ENCODE results near the gene TNF. TPM values are rescaled to one million over a fixed set of nuclear protein-coding genes. Genes with fewer than 3 reads are reported as not detected.

Gene TNF
- total RNA-seq, 1 experiment from 2014 or later = 0.64 TPM

DNA sequence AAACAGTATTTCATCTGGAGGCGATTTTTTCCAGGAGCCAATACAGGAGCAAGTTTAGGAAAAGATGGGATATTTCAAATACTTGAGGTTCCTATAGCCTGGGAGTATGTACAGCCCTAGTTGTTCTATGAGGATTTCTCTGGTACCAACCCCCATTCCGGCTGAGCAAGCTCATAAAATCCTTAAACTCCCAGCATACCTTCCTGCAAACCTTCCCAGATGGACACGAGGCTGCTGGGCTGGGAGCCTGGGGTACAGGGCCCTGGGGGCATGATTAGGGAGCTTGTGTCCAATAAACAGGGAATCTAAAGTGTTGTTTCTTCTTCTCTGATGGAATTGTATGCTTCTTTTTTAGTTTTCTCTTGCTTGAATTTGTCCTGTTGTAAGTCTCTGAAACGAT, 46.6 kb downstream of the TNF start:
- Histone ChIP-seq H3K4me3 (ENCODE audit: low read depth in 2 of 2, low read length in 2 of 2) (peak overlapping the region; percentile 83 to 84), H3K27me3 (ENCODE audit: control insufficient read depth, insufficient read depth, low read length) (no peaks in the 10 kb centered on the region), H3K36me3 (ENCODE audit: control insufficient read depth, insufficient read depth, low read length) (peaks cover 33% of the 10 kb centered on the region), H3K9me3 (ENCODE audit: control insufficient read depth, insufficient read depth, low read depth, low read length) (no peaks in the 10 kb centered on the region), H3K27ac (ENCODE audit: low read length) (peak overlapping the region; percentile 100), H3K4me1 (ENCODE audit: control insufficient read depth, insufficient read depth, low read length) (peaks cover 12% of the 10 kb centered on the region)
- ATAC-seq = no peak
- BruUV-seq (replicated peaks) = no TSS peak
- TF ChIP-seq SIN3A (IDR thresholded peaks at IDR 0.05; ENCODE audit: borderline replicate concordance, insufficient read depth, low read depth, low read length) = no peak
- TF ChIP-seq, protein P1, sequence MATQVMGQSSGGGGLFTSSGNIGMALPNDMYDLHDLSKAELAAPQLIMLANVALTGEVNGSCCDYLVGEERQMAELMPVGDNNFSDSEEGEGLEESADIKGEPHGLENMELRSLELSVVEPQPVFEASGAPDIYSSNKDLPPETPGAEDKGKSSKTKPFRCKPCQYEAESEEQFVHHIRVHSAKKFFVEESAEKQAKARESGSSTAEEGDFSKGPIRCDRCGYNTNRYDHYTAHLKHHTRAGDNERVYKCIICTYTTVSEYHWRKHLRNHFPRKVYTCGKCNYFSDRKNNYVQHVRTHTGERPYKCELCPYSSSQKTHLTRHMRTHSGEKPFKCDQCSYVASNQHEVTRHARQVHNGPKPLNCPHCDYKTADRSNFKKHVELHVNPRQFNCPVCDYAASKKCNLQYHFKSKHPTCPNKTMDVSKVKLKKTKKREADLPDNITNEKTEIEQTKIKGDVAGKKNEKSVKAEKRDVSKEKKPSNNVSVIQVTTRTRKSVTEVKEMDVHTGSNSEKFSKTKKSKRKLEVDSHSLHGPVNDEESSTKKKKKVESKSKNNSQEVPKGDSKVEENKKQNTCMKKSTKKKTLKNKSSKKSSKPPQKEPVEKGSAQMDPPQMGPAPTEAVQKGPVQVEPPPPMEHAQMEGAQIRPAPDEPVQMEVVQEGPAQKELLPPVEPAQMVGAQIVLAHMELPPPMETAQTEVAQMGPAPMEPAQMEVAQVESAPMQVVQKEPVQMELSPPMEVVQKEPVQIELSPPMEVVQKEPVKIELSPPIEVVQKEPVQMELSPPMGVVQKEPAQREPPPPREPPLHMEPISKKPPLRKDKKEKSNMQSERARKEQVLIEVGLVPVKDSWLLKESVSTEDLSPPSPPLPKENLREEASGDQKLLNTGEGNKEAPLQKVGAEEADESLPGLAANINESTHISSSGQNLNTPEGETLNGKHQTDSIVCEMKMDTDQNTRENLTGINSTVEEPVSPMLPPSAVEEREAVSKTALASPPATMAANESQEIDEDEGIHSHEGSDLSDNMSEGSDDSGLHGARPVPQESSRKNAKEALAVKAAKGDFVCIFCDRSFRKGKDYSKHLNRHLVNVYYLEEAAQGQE (IDR thresholded peaks at IDR 0.05; ENCODE audit: insufficient read depth in 1 of 2, low read depth in 2 of 2, low read length in 1 of 2) = no peak
- no peak for TF ChIP-seq TCF7L2 (IDR thresholded peaks at IDR 0.05; ENCODE audit: low read depth, low read length)
- TF ChIP-seq POLR2AphosphoS5 (IDR thresholded peaks at IDR 0.05; ENCODE audit: low read depth, low read length) = no peak
- TF ChIP-seq, protein P2, sequence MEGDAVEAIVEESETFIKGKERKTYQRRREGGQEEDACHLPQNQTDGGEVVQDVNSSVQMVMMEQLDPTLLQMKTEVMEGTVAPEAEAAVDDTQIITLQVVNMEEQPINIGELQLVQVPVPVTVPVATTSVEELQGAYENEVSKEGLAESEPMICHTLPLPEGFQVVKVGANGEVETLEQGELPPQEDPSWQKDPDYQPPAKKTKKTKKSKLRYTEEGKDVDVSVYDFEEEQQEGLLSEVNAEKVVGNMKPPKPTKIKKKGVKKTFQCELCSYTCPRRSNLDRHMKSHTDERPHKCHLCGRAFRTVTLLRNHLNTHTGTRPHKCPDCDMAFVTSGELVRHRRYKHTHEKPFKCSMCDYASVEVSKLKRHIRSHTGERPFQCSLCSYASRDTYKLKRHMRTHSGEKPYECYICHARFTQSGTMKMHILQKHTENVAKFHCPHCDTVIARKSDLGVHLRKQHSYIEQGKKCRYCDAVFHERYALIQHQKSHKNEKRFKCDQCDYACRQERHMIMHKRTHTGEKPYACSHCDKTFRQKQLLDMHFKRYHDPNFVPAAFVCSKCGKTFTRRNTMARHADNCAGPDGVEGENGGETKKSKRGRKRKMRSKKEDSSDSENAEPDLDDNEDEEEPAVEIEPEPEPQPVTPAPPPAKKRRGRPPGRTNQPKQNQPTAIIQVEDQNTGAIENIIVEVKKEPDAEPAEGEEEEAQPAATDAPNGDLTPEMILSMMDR (IDR thresholded peaks at IDR 0.05) = no peak
- CTCF ChIA-PET = no interaction called here
- no peak for DNase-seq (ENCODE audit: low read depth, low spot score)
- POLR2A ChIA-PET = no interaction called here
- in situ Hi-C loops (cut with HindIII; ENCODE audit: low pct_unique_long_range_greater_than_20kb, low sequenced_read_pairs) = no loop called here
- intact Hi-C loops (cut with micrococcal nuclease; ENCODE audit: unreplicated experiment) = loop anchor here (1.0 kb wide), 1 partner anchor 8 kb away; no protein-coding TSS in a partner anchor

DNA sequence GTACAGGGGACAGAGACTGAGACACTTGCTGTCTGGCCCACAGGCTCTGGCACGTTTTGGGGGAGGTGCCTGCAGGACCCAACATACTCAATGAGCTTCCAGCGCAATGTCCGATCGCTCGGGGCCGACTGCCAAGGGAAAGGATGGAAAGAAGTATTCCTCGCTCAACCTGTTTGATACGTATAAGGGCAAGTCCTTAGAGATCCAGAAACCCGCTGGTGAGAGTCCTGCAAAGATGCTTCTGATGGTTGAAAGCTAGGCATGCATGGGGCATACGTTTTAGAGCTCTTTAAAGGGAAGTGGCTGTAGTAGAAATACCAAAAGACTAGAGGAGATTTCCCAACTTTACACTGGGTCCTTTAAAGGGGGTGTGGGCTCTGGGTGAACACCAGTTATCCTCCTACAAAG, 47.3 kb downstream of the TNF start:
- ATAC-seq = no peak
- Histone ChIP-seq H3K4me3 (ENCODE audit: low read depth in 2 of 2, low read length in 2 of 2) (peak overlapping the region; percentile 83 to 84), H3K27me3 (ENCODE audit: control insufficient read depth, insufficient read depth, low read length) (no peaks in the 10 kb centered on the region), H3K27ac (ENCODE audit: low read length) (peak overlapping the region; percentile 100), H3K4me1 (ENCODE audit: control insufficient read depth, insufficient read depth, low read length) (peaks cover 12% of the 10 kb centered on the region), H3K36me3 (ENCODE audit: control insufficient read depth, insufficient read depth, low read length) (peaks cover 40% of the 10 kb centered on the region), H3K9me3 (ENCODE audit: control insufficient read depth, insufficient read depth, low read depth, low read length) (no peaks in the 10 kb centered on the region)
- BruUV-seq (replicated peaks) = no TSS peak
- intact Hi-C loops (cut with micrococcal nuclease; ENCODE audit: unreplicated experiment) = no loop called here
- CTCF ChIA-PET = no interaction called here
- no peak for DNase-seq (ENCODE audit: low read depth, low spot score)
- POLR2A ChIA-PET = no interaction called here
- in situ Hi-C loops (cut with HindIII; ENCODE audit: low pct_unique_long_range_greater_than_20kb, low sequenced_read_pairs) = no loop called here
- TF ChIP-seq, protein P1 (IDR thresholded peaks at IDR 0.05; ENCODE audit: insufficient read depth in 1 of 2, low read depth in 2 of 2, low read length in 1 of 2) = no peak
- peak; percentile 14; the same call in 1 of the 2 replicates for TF ChIP-seq POLR2AphosphoS5 (IDR thresholded peaks at IDR 0.05; ENCODE audit: low read depth, low read length)

Measured in Panc1 (cell line).